OCI-LY7 (cell line): ENCODE data around the gene TCF25. TPM values are rescaled to one million over a fixed set of nuclear protein-coding genes. Genes with fewer than 3 reads are reported as not detected.
"Not testable (repeated sequence)": the region's sequence is repeated elsewhere in the genome, so short reads cannot be mapped to it uniquely, and the experiment has no call there.

ENCODE experiments used
- Bru-seq: library from RNA; stranded (reverse); fragments of 400-500 nt; gene quantifications from one replicate; lab custom pipeline; 2021; lab: Mats Ljungman, UMichigan
- BruChase-seq, 2 experiments: library from RNA; stranded (reverse); fragments of 400-500 nt; gene quantifications; one replicate each; lab custom pipeline; 2021; lab: Mats Ljungman, UMichigan
- BruUV-seq: library from RNA; stranded (reverse); fragments of 400-500 nt; replicated peaks from 2 replicates; lab custom pipeline; 2021; lab: Mats Ljungman, UMichigan
- CTCF ChIA-PET: fragments of 300-600 bp; sonication (Branson Sonifier 250); formaldehyde crosslinking; loops from one replicate; lab custom pipeline; 2022; ENCODE audit warnings: antibody characterized with exemption; ENCODE audit not compliant: unreplicated experiment; lab: Charles Lee
- POLR2A ChIA-PET: fragments of 300-600 bp; sonication (Branson Sonifier 250); formaldehyde crosslinking; loops from one replicate; lab custom pipeline; 2022; ENCODE audit warnings: antibody characterized with exemption; lab: Charles Lee
- DNase-seq: peaks from one replicate; pipeline ENCODE4 v3.0.0-alpha.2; 2015; ENCODE audit warnings: low spot score
- H2AFZ ChIP-seq: fragments of 200-600 bp; sonication (generic), shearing (Covaris generic); 2 replicates; pipeline ENCODE4 v1.6.1; 2014; ENCODE audit warnings: mild to moderate bottlenecking, antibody characterized with exemption, low read length, moderate library complexity
- H3K27ac ChIP-seq: fragments of 200-600 bp; sonication (generic); 2 replicates; pipeline ENCODE4 v1.5.1; 2014; ENCODE audit warnings: mixed run types, low read depth, mild to moderate bottlenecking, moderate library complexity, low read length, inconsistent platforms; ENCODE audit not compliant: poor library complexity, severe bottlenecking
- H3K36me3 ChIP-seq: fragments of 200-600 bp; sonication (generic); 2 replicates; pipeline ENCODE4 v1.6.1; 2014; ENCODE audit warnings: mild to moderate bottlenecking, antibody characterized with exemption, low read length, moderate library complexity, mixed read lengths; ENCODE audit not compliant: insufficient read depth
- H3K4me1 ChIP-seq: fragments of 200-600 bp; sonication (generic); 2 replicates; pipeline ENCODE4 v1.5.1; 2014; ENCODE audit warnings: mild to moderate bottlenecking, low read length; ENCODE audit not compliant: insufficient read depth, poor library complexity, severe bottlenecking
- H3K4me2 ChIP-seq: fragments of 200-600 bp; sonication (generic); 2 replicates; pipeline ENCODE4 v1.6.1; 2014; ENCODE audit warnings: mild to moderate bottlenecking, low read length
- H3K4me3 ChIP-seq: fragments of 200-600 bp; sonication (generic); 2 replicates; pipeline ENCODE4 v1.5.1; 2014; ENCODE audit warnings: mild to moderate bottlenecking, low read depth, low read length; ENCODE audit not compliant: poor library complexity, severe bottlenecking
- H3K79me2 ChIP-seq: fragments of 200-600 bp; sonication (generic); 2 replicates; pipeline ENCODE4 v1.6.1; 2016; ENCODE audit warnings: low read depth, mild to moderate bottlenecking, low read length, moderate library complexity, mixed read lengths; ENCODE audit not compliant: insufficient read depth
- H3K9me2 ChIP-seq: fragments of 200-600 bp; sonication (generic); 2 replicates; pipeline ENCODE4 v1.6.1; 2016; ENCODE audit warnings: mild to moderate bottlenecking, low read length, mixed read lengths; ENCODE audit not compliant: insufficient read depth
- H3K9me3 ChIP-seq: fragments of 200-600 bp; sonication (generic); 2 replicates; pipeline ENCODE4 v1.6.1; 2014; ENCODE audit warnings: mild to moderate bottlenecking, mixed run types, low read length, mixed read lengths
- H4K20me1 ChIP-seq: fragments of 200-600 bp; sonication (generic); 2 replicates; pipeline ENCODE4 v1.6.1; 2014; ENCODE audit warnings: mild to moderate bottlenecking, antibody characterized with exemption, low read length, moderate library complexity, mixed read lengths; ENCODE audit not compliant: insufficient read depth
- EZH2phosphoT487 ChIP-seq: fragments of 200-600 bp; sonication (generic); IDR thresholded peaks from 2 replicates; pipeline ENCODE4 v1.6.1; 2018; ENCODE audit warnings: low read depth, borderline replicate concordance, mild to moderate bottlenecking, mixed run types, antibody characterized with exemption, low read length, moderate library complexity, mixed read lengths
- intact Hi-C: fragments of 100-400 bp; cut with micrococcal nuclease; formaldehyde crosslinking; loops from one replicate; pipeline ENCODE4 v1.10.0; 2022; ENCODE audit not compliant: unreplicated experiment
- long read RNA-seq: library from polyadenylated mRNA; stranded (forward); transcript quantifications from one replicate; pipeline ENCODE4 v2.0.0, GENCODE V29; 2022
- total RNA-seq, 2 experiments: library from RNA; depleted of rRNA in 1 of 2; stranded (reverse); fragments of >200 nt in 1 of 2; shearing (Covaris generic) in 1 of 2; gene quantifications; 2 replicates each; pipeline ENCODE4 v1.2.3, GENCODE V29; 2014 to 2022
- TF ChIP-seq, protein P1 (sequence below): fragments of 200-600 bp; sonication (generic); conservative IDR thresholded peaks from 2 replicates; pipeline ENCODE4 v1.5.1; 2014; ENCODE audit warnings: mild to moderate bottlenecking, antibody characterized with exemption, low read length, moderate library complexity, mixed read lengths

The TCF25 gene, protein sequence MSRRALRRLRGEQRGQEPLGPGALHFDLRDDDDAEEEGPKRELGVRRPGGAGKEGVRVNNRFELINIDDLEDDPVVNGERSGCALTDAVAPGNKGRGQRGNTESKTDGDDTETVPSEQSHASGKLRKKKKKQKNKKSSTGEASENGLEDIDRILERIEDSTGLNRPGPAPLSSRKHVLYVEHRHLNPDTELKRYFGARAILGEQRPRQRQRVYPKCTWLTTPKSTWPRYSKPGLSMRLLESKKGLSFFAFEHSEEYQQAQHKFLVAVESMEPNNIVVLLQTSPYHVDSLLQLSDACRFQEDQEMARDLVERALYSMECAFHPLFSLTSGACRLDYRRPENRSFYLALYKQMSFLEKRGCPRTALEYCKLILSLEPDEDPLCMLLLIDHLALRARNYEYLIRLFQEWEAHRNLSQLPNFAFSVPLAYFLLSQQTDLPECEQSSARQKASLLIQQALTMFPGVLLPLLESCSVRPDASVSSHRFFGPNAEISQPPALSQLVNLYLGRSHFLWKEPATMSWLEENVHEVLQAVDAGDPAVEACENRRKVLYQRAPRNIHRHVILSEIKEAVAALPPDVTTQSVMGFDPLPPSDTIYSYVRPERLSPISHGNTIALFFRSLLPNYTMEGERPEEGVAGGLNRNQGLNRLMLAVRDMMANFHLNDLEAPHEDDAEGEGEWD
- total RNA-seq (2014; rRNA removed; shearing (Covaris generic)): 120 and 141 TPM in 2 replicates
- total RNA-seq (2022): 255 and 263 TPM in 2 replicates
- percentile 68 among the genes with signal in this experiment for Bru-seq, nascent RNA
- BruChase-seq, experiment 1, labeled RNA remaining after a 6-hour chase: percentile 86 among the genes with signal in this experiment
- percentile 81 among the genes with signal in this experiment for BruChase-seq, experiment 2, labeled RNA remaining after a 2-hour chase
- long read RNA-seq, transcript TCF25-202 (19 exons, 2,377 nt): minor isoform, 5 of 130 reads
- long read RNA-seq, transcript TCF25-201 (18 exons, 2,233 nt): major isoform, 50 of 130 reads
- long read RNA-seq, partial matches to known transcripts: 12 of 130 reads
- long read RNA-seq, other reads (novel, unspliced or antisense): 62 of 130 reads

GRCh38 chr16:89873109-89873971 lies at the start of gene TCF25:
Gene TCF25 (plus strand): TSS chr16:89873592. CDS start chr16:89873668, 76 bp downstream.
- no peaks in the 10 kb centered on the region for H3K9me2 ChIP-seq

GRCh38 chr16:89823824-89824148 lies 49.6 kb upstream of the TCF25 start:
- POLR2A ChIA-PET: interaction anchor here (0.7 to 1.1 kb wide), 2 partner anchors 14 to 1150 kb away, joined by 3 read pairs; no protein-coding TSS in a partner anchor
- DNase-seq, H2AFZ ChIP-seq, H3K4me2 ChIP-seq, H3K27ac ChIP-seq, intact Hi-C loops, BruUV-seq, H3K9me2 ChIP-seq, H3K9me3 ChIP-seq, H3K36me3 ChIP-seq, H4K20me1 ChIP-seq, H3K4me3 ChIP-seq, H3K79me2 ChIP-seq, CTCF ChIA-PET: not testable (repeated sequence)
- H3K4me1 ChIP-seq: peaks cover 29% of the 10 kb centered on the region

More at GRCh38 chr16:89873109-89873971, at the start of gene TCF25:
- Histone ChIP-seq H3K79me2 (peaks cover 41% of the 10 kb centered on the region), H3K36me3 (peaks cover 42% of the 10 kb centered on the region), H3K27ac (peak within 1 kb of the TSS; percentile 89), H3K9me3 (peaks cover 19% of the 10 kb centered on the region), H3K4me3 (peak within 1 kb of the TSS; percentile 89), H3K4me2 (peak within 1 kb of the TSS; percentile 96), H2AFZ (peak within 1 kb of the TSS; percentile 60; the same call in 1 of the 2 replicates), H3K4me1 (peaks cover 20% of the 10 kb centered on the region), H4K20me1 (no peaks in the 10 kb centered on the region)
- CTCF ChIA-PET: interaction anchor here (0.6 kb wide), 1 partner anchor 63 kb away, joined by 5 read pairs; no protein-coding TSS in a partner anchor
- POLR2A ChIA-PET: interaction anchor here (0.5 to 1.5 kb wide), 11 partner anchors 9 to 888 kb away, joined by 3 to 11 read pairs (median 3); partner anchors contain the start of genes MC1R and TUBB3
- BruUV-seq: TSS peak; percentile 83
- intact Hi-C loops: no loop called here
- DNase-seq: peak; percentile 93
- TF ChIP-seq, protein P1, sequence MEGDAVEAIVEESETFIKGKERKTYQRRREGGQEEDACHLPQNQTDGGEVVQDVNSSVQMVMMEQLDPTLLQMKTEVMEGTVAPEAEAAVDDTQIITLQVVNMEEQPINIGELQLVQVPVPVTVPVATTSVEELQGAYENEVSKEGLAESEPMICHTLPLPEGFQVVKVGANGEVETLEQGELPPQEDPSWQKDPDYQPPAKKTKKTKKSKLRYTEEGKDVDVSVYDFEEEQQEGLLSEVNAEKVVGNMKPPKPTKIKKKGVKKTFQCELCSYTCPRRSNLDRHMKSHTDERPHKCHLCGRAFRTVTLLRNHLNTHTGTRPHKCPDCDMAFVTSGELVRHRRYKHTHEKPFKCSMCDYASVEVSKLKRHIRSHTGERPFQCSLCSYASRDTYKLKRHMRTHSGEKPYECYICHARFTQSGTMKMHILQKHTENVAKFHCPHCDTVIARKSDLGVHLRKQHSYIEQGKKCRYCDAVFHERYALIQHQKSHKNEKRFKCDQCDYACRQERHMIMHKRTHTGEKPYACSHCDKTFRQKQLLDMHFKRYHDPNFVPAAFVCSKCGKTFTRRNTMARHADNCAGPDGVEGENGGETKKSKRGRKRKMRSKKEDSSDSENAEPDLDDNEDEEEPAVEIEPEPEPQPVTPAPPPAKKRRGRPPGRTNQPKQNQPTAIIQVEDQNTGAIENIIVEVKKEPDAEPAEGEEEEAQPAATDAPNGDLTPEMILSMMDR: no peak
- TF ChIP-seq EZH2phosphoT487: no peak
